Activated gamma-delta T cell (primary cell): ENCODE data around the gene PDE5A.

ENCODE experiments used
- DNase-seq: peaks from one replicate; lab custom pipeline; 2025; lab: John Stamatoyannopoulos, UW

Gene PDE5A

DNA sequence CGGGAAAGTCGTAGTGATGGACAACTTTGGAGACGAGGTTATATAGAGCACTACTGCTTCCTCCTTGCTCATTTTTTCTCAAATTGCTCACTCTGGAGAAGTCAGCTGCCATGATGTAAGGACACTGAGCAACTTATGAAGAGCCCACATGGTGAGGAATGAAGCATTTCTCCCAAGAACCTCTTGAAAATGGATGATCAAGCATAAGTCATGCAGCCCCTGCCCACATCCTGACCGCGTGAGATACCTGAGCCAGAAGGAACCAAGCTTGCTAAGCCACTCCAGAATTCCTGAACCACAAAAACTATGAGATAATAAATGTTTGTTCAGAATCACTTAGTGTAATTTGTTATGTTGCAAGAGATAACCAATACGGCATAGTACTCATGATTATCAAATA lies 42.8 kb downstream of the PDE5A start:
- no peak for DNase-seq

DNA sequence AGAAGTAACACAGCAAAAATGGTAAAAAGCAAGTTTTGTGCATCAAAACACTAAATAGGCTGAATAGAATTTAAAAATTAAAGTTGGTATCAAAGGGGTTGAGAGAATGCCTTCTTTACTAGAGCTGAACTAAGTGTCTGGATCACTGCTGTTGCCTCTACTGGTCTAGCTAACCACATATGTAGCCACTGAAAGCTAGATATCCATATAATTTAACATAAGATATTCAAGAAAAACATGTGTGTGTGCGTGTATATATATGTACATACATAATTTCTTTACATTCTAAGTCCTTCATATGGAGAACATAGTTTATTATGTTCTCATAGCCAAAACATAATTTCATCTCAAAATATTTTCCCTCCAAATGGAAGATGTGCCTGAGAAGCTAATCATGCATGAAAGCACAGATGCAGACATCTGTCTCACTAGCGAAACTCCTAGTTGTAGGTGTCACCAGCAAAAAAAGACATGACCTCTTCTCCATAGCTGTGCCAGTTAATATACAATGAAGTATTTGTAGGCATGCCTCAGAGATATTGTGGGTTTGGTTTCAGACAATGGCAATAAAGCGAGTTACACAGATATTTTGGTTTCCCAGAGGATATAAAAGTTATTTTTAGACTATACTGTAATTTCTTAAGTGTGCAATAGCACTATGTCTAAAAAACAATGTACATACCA lies 47.3 kb downstream of the PDE5A start:
- no peak for DNase-seq

DNA sequence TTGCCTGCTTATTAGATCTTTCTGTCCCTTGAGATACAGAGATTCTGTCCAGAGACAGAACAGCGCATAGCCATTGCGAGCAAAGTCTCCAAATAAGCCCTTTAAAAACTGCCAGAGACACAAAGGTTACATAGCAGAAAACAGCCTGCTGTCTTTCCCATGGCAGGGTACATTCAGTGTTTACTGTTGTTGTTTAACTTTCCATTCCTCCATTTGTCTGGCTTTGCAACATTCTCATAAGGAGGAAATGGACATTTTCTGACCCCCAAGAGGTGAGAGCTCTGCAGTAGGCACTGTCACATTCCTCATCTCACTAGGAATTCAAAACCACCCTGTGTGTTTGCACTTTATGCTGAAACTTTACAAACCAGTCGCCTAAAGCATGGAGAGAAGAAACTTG lies 48.3 kb downstream of the PDE5A start:
- DNase-seq = no peak

DNA sequence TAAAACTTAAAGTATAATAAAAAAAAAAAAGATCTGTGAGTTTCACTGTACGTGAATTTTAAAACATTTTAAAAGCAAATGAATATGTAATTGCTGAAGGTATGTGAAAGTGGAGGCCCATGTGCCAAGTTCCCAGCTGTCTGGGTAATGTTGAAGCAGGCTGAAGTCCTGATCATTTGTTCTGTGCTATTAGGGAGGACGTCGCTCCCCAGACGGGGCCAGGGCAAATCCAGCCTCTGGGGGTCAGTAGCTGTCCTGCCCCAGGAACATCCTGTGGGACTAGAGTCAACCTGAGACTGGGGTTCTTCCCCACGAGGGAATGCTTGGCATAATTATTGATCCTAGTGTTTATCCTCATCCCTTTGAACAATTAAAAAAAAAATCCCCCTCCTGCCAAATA lies 48.8 kb downstream of the PDE5A start:
- no peak for DNase-seq

DNA sequence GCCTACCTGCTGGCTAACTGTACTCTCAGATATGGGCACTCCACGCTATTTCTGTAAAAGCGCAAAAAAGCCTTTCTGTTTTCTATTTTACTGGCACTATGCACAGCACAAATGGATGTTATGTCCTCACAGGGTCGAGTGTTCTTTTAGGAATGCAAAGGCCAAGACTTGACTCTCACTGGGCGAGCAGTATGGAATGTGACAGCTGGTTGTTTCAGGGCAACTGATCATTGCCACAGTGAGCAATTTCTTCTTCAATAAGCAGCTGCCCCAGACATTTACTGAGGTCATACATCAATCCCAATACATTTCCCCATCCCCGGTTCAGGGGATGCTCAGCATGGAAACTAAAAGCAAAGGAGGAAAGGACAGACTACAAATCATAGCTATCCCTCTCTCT lies 58.2 kb downstream of the PDE5A start:
- DNase-seq = no peak

DNA sequence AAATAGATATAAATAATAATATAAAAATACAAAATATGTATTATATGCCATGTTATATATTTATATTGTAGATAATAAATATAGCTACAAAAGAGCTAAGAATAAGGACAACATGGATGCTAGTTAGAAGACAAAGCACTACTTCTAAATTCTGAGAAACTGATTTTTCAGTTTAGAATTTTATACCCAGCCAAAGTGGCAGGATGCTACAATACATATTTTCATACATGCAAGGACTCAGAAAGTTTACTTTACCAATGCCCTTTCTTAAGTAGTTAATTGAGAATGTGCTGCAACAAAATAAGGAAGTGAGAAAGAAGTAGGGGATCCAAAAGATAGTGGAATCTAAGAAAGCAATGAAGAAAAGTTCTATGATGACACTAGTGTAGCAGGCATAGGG lies 64.5 kb downstream of the PDE5A start:
- no peak for DNase-seq

DNA sequence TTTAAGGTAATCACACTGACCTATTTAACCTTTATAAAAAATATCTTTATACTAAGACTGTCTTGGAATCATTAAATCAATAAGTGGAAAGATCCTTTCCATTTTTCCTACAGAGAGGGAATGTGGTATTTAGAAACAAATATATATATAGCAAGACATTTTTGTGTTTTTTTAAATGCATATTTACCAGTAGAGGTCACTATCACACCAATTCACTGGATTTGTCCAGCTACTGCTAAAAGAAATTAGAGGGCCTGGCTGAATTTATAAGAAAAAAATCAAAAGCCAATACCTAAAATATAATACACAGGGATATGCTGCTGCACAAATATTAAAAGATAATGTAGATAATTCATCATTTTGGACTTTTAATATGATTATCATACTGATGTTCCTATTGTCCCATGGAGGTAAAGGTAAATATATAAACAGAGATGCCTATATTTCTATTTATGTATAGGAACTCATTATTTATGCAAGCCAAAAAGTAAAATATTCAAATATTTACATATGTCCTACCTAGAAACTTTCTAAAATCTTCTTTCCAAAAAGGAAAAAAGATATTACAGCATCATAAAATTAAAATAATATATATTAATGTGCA lies 69.5 kb downstream of the PDE5A start:
- DNase-seq = no peak

DNA sequence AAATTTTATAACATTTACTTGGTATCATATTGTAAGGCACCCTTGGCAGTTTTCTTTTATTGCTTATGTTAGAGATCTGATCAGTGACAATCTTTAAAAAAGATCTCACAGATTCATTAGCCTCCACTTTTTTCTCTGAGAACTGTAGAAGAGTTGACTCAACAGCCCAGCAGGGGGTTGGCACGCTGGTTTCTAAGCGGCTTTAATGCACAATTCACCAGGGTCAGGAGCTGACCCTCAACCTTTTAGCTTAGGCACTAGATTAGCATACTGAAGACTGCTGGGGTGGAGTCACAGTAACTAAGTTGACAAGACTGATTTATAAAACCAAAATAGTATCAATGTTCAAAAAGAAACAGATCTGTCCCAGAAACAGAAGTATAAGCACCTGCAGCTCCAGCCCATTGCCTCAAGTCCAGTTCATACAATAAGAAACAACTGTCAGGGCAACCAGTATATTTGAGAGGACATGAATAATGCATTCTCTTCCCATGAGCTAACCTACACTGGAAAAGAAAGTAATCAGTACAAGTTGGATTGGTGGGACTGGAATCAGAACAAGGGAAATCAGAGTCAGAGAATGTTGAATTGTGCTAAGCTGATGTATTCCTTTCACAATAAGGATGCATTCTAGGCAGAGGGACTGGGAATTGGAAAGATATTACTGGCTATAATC lies 77.6 kb downstream of the PDE5A start:
- no peak for DNase-seq

DNA sequence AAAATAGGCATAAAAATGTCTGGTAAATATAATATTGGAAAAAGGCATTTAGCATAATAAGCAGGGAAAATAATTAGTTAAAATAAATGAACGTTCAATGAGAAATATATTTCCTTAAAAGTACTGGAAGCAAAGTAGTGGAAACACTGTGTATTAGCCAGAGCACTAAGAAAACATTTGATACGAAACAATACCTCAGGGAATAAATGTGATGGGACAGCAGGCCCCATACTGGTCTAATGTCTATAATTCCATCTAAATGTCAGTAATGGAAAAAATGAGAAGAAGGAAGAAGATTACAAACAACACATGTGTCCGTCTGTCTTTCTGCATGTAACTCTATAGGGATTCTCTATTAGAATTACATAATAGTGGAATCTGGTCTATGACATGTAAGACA lies 79.0 kb downstream of the PDE5A start:
- no peak for DNase-seq

DNA sequence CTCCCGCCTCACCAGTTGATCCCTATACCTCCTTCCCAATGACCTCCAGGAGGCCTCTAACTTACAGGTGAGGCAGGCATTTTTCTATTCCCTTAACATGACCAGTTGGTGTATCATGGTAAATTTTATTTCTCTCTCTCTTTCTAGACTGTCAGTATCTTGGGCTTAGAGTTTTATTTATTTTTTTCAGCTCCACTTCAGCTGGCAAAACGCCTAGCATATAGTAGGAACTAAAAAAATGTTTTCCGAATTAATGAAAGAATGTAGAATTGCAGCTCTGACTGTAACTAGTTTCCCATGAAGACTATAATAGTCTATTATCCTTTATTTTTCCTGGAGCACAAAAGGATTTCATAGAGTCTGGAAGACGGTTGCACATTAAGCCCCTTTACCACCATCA lies 84.8 kb downstream of the PDE5A start:
- DNase-seq = no peak

DNA sequence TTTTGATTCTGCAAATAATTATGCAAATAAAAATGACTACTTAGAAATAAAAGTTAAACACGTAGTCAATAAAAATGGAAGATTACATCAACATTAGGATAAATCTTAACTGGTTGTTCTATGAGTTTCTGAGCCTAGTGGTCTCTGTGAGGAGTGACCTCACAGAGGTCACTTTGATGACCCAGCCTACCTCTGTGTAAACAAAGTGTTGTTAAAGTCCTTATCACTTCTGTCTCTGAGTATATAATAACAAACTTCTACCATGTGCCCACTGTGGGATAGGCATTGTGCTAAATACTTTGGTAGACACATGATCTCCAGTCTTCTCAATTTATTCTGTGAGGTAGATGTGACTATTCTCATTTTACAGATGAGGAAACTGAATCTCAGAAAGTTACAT lies 85.4 kb downstream of the PDE5A start:
- no peak for DNase-seq

DNA sequence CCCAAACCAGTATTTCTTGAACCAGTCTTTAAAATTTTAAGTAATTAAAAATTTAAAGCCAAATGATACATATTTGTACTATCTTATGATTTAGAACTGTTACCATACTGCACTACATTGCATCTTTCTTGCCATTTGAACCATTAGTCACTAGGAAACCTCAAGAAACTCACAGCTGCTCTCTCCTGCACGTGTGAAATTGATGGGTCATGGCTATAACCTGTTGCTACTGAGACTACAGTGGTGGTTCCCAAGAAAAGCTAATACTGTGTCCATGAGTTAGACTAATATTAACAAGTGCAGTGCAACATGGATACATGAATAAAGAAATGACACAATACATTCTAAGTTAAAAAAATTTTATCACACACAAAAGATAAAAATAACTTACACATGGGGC lies 88.4 kb downstream of the PDE5A start:
- DNase-seq = no peak

DNA sequence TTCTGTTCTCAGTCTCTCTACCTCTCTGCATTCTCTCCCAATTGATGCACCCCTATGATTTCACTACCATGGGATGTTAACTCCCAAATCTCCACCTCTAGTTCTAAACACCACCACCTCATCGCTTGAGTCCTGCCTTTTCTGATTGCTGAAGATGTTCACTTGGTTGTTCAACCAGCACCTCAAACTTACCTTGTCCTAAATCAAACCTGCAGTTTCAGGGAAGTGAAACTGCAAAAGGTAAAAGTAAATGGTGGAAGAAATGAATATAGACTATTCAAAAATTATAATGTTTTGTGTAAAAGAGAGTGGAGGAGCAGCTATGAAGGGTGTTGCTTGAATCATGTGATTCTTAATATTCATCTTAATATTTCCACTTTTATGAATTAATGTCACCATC lies 91.0 kb downstream of the PDE5A start:
- no peak for DNase-seq

DNA sequence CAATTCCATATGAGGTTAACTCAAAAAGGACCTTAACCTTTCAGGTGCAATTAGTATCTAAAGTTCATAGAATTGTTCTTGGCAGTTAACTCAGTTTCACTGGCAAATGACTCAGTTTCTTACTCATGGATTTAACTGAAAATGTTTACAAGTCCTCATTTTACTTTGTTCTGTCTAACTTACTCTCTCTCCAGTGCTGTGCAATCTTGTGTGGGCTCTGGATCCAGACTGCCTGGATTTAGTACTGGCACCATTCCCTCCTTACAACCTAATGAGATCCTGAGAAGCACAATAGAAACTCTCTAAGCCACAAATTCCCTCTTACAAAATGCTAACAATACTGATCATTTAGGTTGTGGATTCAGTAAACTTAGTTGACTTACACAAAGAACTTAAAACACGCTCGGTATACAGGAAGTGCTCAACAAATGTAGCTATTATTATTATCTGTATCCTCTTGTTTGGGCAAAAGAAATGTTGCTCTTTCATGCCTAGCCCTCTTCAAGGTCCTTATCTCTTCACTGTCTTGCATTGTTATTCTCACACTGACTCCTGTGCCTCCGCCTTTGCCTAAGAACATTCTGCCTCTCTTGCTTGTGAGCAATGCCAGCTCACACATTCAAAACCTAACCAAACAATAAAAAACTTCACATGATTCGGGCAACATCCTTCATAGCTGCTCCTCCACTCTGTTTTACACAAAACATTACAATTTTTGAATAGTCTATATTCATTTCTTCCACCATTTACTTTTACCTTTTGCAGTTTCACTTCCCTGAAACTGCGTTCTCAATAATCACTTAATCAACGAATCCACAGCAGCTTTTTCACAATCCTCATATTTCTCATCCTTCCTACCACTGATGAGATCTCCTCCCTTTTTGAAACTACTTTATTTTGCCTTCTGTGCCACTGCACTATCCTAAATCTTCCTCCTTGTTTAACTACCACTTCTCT lies 91.8 kb downstream of the PDE5A start:
- DNase-seq = no peak

DNA sequence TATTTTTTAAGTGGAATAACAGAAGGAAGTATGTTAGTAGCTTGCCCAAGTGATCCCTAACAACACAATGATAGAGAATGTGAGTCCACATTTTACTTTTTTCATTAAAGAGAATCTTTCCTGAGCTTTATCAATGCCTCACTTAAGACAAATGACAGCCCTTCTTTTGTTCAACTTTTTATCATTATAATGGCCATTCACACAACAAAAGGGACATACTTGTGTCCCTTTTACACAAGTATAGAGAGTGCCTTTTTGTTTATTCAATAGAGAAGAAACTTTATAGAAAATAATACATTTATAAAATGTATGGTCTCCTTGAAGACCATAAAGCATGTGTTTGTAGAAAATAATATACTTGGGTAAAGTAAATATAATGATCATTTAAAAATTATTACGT lies 96.3 kb downstream of the PDE5A start:
- no peak for DNase-seq

DNA sequence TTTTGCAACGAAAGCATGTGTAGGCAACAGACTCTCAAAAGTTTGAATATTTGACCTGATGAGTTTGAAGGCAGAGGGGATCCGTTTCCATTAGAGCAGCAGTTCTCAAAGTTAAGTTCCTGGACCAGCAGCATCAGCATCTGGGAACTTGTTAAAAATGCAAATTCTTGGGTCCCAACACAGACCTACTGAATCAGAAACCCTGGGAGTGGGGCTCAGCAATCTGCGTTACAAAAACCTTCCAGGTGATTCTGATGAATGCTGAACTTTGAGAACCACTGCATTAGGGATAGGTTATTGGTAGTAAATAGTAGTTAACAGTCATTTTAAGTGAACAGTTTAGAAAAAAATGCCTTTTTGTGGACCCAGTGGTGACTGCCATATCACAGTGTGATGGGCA lies 98.8 kb downstream of the PDE5A start:
- DNase-seq = no peak

DNA sequence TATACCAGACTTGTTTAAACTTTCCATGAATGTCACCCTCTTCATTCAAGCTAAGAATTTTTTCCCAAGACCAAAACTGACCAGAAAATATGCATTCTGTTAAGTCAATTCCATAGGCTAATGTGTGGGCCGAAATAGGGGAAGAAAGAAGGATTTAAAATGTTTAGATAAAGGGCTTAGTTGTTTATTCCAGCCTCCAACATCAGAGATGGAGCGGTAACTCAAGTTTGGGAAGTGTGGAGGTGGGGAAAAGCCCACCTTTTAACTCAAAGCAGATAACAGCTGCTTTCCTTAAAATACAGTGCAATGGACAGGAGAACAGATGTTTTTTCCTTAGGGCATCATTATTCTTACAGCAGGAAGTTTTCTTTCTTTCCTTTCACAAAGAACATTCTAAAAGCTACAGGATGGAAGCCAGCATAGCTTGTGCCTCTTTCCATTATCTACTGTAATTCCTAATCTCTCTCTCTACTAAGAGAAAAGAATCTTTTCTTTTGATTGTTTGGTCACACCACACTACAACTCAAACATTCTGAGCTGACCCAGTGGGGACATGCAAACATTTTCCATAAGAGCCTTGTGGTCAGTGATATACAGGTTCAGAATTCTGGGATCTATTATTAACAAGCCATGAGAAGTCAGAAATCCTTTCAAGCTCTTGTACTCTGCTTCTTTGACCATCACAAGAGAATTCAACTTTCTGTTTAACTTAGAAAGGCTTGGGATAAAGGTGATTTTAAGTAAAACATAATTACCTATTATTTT lies 101.6 kb downstream of the PDE5A start:
- DNase-seq = no peak

DNA sequence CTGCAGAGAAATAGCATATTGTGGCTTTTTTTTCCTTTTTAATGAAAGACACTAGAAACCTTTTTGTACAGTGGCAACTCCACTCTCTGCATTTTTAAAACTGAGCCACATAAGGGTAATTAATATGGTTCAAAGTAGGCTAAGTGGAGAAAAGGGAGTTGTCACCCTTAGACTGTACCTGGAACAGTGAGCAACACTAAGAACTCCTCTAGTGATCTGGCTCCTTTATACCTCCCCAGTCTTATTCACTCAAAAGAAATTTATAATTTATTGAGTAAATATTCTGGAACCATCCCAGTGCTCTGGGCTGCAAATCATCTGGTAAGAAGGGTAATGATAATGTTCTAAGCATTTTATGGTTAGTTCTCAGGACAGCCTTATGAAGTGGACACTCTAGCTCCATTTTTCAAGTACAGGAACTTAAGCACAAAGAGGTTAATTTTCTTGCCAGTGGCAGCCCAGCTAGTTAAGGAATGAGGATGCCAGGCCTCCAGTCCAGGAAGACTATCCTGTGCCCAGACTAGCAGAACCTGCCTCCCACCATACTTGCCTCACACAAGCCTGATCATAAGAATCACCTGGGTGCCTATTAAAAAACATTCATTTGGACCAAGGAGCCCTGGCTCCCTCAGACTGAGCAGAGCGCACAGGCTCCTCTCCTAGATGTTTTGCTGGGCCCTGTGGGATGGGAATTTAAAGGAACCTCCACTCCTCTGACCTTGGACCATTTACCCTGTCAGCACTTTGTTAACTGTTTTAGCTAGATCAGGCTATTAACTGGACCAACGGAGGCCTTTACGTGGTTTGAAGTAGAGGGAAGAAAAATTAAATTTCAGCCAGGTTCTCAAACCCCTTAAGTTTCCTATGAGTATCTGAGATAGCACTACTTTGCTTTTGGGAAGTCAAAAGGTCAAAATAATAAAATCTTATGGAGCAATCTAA lies 102.6 kb downstream of the PDE5A start:
- no peak for DNase-seq

DNA sequence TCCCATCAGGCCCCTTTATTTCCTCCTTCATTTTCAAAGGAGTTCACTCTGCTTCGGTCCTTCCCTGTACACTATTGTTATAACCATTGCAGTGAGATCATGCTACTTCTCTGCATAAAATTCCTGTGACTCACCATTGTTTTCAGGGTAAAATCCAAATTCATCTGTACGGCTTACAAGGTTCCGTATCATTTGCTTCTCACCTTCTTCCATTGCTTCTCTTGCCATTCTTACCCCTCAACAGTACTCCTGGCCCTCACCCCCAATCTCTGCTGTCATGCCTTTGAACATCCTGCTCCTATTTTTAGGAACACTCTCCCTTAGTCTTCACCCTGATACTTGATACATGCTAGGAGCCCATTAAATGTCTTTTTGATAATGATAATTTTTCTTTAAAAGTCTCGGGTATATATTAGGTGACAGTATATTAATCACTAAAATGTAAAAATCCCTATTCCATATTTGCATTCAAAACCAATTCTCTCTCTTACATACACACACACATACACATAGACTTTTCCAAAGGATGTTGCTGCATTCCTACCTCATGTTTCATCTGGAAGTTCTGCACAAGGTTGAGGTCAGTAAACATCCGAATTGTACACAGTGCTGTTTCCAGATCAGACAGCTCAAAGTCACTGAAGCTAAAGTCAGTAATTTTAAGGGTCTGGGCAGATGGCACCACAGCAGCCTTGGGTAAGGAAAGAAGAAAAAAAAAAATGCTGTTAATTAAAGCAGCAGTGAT lies 103.4 kb downstream of the PDE5A start:
- DNase-seq = no peak

DNA sequence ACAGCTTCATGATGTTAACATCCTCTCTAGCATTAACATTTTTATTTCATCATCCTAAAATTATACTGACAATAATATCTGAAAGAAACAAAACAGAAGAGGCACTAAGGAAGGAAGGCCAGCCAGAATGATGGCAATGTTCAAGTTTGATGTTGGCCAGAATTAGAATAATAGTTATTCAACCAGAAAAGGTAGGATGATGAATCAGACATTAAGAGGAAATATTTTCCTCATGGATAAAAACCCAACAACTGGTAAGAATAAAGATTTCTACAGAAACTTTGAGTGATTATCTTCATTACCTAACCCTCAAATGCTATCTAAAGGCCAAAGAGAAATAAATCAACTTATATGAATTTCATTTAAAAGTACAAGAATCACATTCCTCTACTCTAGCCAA lies 105.2 kb downstream of the PDE5A start:
- DNase-seq = no peak
